Rectal smooth muscle tissue (tissue), 1 donor: ENCODE results near the gene TPH2.

Experiments used
- H3K27ac ChIP-seq: one replicate; pipeline ENCODE4 v1.7.0; 2013; ENCODE audit warnings: low read depth, low read length, inconsistent platforms
- H3K27me3 ChIP-seq: one replicate; pipeline ENCODE4 v1.7.0; 2013; ENCODE audit warnings: low read length; ENCODE audit not compliant: control insufficient read depth, insufficient read depth
- H3K36me3 ChIP-seq: one replicate; pipeline ENCODE4 v1.7.0; 2013; ENCODE audit warnings: low read length; ENCODE audit not compliant: control insufficient read depth, insufficient read depth
- H3K4me1 ChIP-seq: one replicate; pipeline ENCODE4 v1.7.0; 2013; ENCODE audit warnings: low read length; ENCODE audit not compliant: control insufficient read depth, insufficient read depth
- H3K4me3 ChIP-seq: one replicate; pipeline ENCODE4 v1.7.0; 2013; ENCODE audit warnings: low read length
- H3K9ac ChIP-seq: one replicate; pipeline ENCODE4 v1.7.0; 2013; ENCODE audit warnings: low read length

The TPH2 gene

GRCh38 chr12:71938728-71939385 lies at the start of gene TPH2:
Gene TPH2, plus strand, starts transcription at chr12:71938845. Its CDS starts 142 bp downstream, at chr12:71938987.
- no peak within 1 kb of the TSS for H3K4me3 ChIP-seq

GRCh38 chr12:71890475-71890874 lies 48.2 kb upstream of the TPH2 start:
- Histone ChIP-seq H3K4me3 (no peak overlapping the region), H3K9ac (no peak overlapping the region), H3K27ac (no peak overlapping the region), H3K36me3 (peaks cover 2% of the 10 kb centered on the region), H3K4me1 (no peaks in the 10 kb centered on the region), H3K27me3 (no peaks in the 10 kb centered on the region)

More at GRCh38 chr12:71938728-71939385, at the start of gene TPH2:
- no peak within 1 kb of the TSS for H3K27ac ChIP-seq
- no peaks in the 10 kb centered on the region for H3K27me3 ChIP-seq
- H3K9ac ChIP-seq = no peak within 1 kb of the TSS
- no peaks in the 10 kb centered on the region for H3K36me3 ChIP-seq
- H3K4me1 ChIP-seq = no peaks in the 10 kb centered on the region

- Histone ChIP-seq H3K27ac (no peak overlapping the region), H3K4me3 (no peak overlapping the region), H3K4me1 (no peaks in the 10 kb centered on the region), H3K36me3 (peaks cover 2% of the 10 kb centered on the region), H3K27me3 (no peaks in the 10 kb centered on the region), H3K9ac (no peak overlapping the region)
Observed at GRCh38 chr12:71892059-71892458, 46.6 kb upstream of the TPH2 start.

- H3K9ac ChIP-seq = no peak overlapping the region
- peaks cover 8% of the 10 kb centered on the region for H3K36me3 ChIP-seq
Observed at GRCh38 chr12:71896205-71896882, 42.3 kb upstream of the TPH2 start.

GRCh38 chr12:71900091-71900490 lies 38.6 kb upstream of the TPH2 start:
- peaks cover 13% of the 10 kb centered on the region for H3K36me3 ChIP-seq
- H3K27me3 ChIP-seq = no peaks in the 10 kb centered on the region
- no peak overlapping the region for H3K27ac ChIP-seq
- H3K4me1 ChIP-seq = no peaks in the 10 kb centered on the region
- H3K9ac ChIP-seq = no peak overlapping the region
- H3K4me3 ChIP-seq = no peak overlapping the region

More at GRCh38 chr12:71896205-71896882, 42.3 kb upstream of the TPH2 start:
- no peaks in the 10 kb centered on the region for H3K27me3 ChIP-seq
- H3K27ac ChIP-seq = no peak overlapping the region
- H3K4me1 ChIP-seq = no peaks in the 10 kb centered on the region
- H3K4me3 ChIP-seq = no peak overlapping the region

GRCh38 chr12:71904629-71905028 lies 34.0 kb upstream of the TPH2 start:
- Histone ChIP-seq H3K9ac (no peak overlapping the region), H3K27ac (no peak overlapping the region), H3K36me3 (peaks cover 15% of the 10 kb centered on the region), H3K4me3 (no peak overlapping the region), H3K4me1 (no peaks in the 10 kb centered on the region), H3K27me3 (no peaks in the 10 kb centered on the region)

- Histone ChIP-seq H3K27me3 (no peaks in the 10 kb centered on the region), H3K27ac (no peak overlapping the region), H3K4me3 (no peak overlapping the region), H3K36me3 (no peaks in the 10 kb centered on the region), H3K4me1 (no peaks in the 10 kb centered on the region), H3K9ac (no peak overlapping the region)
Observed at GRCh38 chr12:71935594-71935993, 3.1 kb upstream of the TPH2 start.

- no peaks in the 10 kb centered on the region for H3K27me3 ChIP-seq
- no peaks in the 10 kb centered on the region for H3K36me3 ChIP-seq
- no peak overlapping the region for H3K4me3 ChIP-seq
- H3K9ac ChIP-seq = no peak overlapping the region
- H3K27ac ChIP-seq = no peak overlapping the region
- H3K4me1 ChIP-seq = no peaks in the 10 kb centered on the region
Observed at GRCh38 chr12:71940068-71940467, 1.4 kb downstream of the TPH2 start.

GRCh38 chr12:71941174-71941573 lies 2.5 kb downstream of the TPH2 start:
- H3K27ac ChIP-seq = no peak overlapping the region
- no peak overlapping the region for H3K9ac ChIP-seq
- H3K4me3 ChIP-seq = no peak overlapping the region
- H3K36me3 ChIP-seq = no peaks in the 10 kb centered on the region
- no peaks in the 10 kb centered on the region for H3K4me1 ChIP-seq
- no peaks in the 10 kb centered on the region for H3K27me3 ChIP-seq

- Histone ChIP-seq H3K9ac (no peak overlapping the region), H3K27ac (no peak overlapping the region), H3K27me3 (no peaks in the 10 kb centered on the region), H3K36me3 (no peaks in the 10 kb centered on the region), H3K4me1 (no peaks in the 10 kb centered on the region), H3K4me3 (no peak overlapping the region)
Observed at GRCh38 chr12:71942259-71942658, 3.6 kb downstream of the TPH2 start.

GRCh38 chr12:71942703-71943102 lies 4.1 kb downstream of the TPH2 start:
- Histone ChIP-seq H3K27me3 (no peaks in the 10 kb centered on the region), H3K4me3 (no peak overlapping the region), H3K4me1 (no peaks in the 10 kb centered on the region), H3K27ac (no peak overlapping the region), H3K9ac (no peak overlapping the region), H3K36me3 (no peaks in the 10 kb centered on the region)

- Histone ChIP-seq H3K36me3 (no peaks in the 10 kb centered on the region), H3K27ac (no peak overlapping the region), H3K27me3 (no peaks in the 10 kb centered on the region), H3K4me1 (no peaks in the 10 kb centered on the region), H3K4me3 (no peak overlapping the region), H3K9ac (no peak overlapping the region)
Observed at GRCh38 chr12:71945121-71945520, 6.5 kb downstream of the TPH2 start.

GRCh38 chr12:71945883-71946282 lies 7.2 kb downstream of the TPH2 start:
- H3K27ac ChIP-seq = no peak overlapping the region
- H3K27me3 ChIP-seq = no peaks in the 10 kb centered on the region
- H3K9ac ChIP-seq = no peak overlapping the region
- no peak overlapping the region for H3K4me3 ChIP-seq
- no peaks in the 10 kb centered on the region for H3K4me1 ChIP-seq
- no peaks in the 10 kb centered on the region for H3K36me3 ChIP-seq
